LNCAP (cell line): ENCODE results near the gene ATOSA.

Experiments used
- CTCF ChIP-seq: fragments of 450-650 bp; IDR thresholded peaks from 2 replicates; pipeline ENCODE4 v1.5.1; 2017; ENCODE audit warnings: mild to moderate bottlenecking

The ATOSA gene

GRCh38 chr15:52702390-52702789, 23.2 kb upstream of the ATOSA start:
- no peak for TF ChIP-seq CTCF

- TF ChIP-seq CTCF: no peak
Observed at GRCh38 chr15:52699457-52699856, 20.3 kb upstream of the ATOSA start.

- TF ChIP-seq CTCF: no peak
Observed at GRCh38 chr15:52698514-52698913, 19.3 kb upstream of the ATOSA start.

- TF ChIP-seq CTCF: no peak
Observed at GRCh38 chr15:52697051-52697450, 17.9 kb upstream of the ATOSA start.

- no peak for TF ChIP-seq CTCF
Observed at GRCh38 chr15:52695154-52695553, 16.0 kb upstream of the ATOSA start.

- no peak for TF ChIP-seq CTCF
Observed at GRCh38 chr15:52689562-52689961, 10.4 kb upstream of the ATOSA start.

- TF ChIP-seq CTCF: no peak
Observed at GRCh38 chr15:52683580-52683979, 4.4 kb upstream of the ATOSA start.

GRCh38 chr15:52682781-52683180, 3.6 kb upstream of the ATOSA start:
- TF ChIP-seq CTCF: no peak
